NCI-H524 treated with DMSO at 0.1 percent for 48 hours (cell line): ENCODE measurements around the gene KCNT2.

Source experiments
- DNase-seq: peaks from one replicate; lab custom pipeline; 2025; lab: John Stamatoyannopoulos, UW

The KCNT2 gene

DNA sequence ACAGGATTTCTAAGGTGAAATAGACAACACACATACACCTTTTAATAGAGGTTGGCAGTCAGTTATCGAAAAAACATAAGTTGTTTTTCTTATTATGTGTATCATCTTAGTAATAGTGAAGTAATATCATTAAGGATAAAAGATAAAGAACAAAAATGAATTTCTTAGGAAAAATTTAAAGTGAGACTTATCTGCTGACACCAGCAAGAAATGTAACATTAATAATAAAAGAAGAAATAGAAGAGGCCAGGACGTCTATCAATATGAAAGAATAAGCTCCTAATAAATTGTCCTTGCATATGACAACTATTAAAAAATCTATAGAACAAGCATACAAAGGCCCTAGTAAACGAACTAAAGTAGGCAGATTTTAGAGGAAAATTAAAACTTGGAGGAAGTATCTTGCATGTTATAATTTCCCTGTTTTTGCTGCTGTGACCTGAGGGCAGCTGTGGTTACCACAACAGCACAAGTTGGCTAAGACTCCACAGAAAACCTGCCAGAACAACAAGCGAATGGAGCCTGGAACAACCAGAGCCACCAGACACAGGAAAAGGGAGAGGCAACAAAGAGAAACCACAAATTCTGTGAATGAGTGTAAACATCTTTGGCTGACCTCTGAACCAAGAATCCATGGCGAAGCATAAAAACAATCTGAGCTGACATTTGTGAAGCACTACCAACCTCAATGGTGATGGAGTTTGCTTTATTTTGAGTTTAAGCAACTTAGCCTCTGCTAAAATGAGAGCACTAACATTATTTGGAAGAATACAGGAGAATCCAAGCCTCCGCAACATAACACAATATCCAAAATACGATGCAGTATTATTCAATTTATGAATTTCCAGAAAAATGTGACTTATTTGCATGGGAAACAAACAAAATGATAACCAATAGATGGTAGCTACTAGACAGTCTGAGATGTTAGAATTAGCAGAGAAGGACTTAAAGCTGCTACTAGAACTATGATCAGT, 207.5 kb downstream of the KCNT2 start:
- no peak for DNase-seq

DNA sequence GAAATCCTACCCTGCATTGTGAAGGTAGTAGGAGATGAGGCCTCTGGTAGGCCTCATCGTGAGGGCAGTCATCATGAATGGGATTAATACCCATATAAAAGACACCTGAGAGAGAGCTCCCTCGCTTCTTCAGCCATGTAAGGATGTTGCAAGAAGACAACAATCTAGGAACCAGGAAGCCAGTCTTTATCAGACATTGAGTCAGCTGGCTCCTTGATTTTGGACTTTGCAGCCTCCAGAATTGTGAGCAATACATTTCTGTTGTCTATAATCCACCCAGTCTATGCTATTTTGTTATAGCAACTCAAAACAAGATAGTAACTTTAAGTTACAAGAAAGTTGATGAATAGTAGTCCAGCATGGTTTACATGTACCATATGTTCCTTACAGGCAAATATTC, 208.5 kb downstream of the KCNT2 start:
- no peak for DNase-seq

DNA sequence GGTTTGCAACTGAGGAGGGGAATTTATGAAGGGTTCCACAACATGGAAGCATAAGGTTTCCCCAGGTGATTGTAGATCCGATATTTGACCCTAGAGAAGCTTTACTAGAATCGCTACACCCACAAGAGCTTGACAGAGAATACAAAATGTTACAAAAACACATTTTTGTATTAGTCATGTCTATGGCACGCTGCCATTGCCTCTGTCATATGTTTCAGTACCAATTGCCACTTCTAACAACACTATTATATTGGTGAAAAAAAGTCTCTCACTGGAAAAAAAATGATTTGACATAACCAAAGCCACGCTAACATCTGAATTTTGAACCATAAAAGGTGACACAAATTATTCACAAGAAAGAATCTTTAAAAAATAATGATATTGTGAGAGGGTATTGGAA, 214.5 kb downstream of the KCNT2 start:
- DNase-seq, result no peak

DNA sequence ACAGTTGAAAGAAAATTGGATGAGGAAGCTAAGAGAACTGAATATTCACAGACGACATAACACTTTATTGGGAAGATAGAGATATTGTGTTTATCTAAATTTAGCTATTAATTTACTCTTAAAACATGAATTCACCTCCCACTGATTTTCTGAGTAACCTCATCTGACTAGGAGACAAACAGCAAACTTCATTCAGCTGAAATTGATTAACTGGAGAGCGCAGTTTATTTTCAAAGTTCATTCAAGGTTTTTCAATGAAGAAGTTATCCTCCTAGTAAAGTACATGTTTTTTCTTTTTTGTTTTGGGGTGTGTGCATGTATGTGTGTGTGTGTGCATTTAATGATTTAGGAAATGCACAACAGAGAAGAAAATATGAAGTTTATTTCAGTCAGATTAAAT, 215.0 kb downstream of the KCNT2 start:
- no peak for DNase-seq

DNA sequence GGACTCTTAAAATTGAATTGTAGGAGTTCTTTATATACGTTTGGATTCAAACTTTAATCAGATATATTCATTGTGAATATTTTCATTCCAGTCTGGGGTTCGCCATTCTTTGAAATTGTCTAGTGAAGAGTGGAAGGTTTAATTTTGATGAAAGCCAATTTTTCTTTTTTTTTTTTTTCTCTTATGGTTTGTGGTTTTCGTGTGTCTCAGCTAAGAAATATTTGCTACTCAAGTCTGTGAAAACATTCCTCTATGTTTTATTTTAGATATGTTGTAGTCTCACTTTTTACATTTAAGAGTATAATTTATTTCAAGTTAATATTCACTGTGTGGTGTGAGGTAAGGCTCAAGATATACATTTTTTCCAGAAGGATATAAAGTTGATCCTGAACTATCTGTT, 220.5 kb downstream of the KCNT2 start:
- no peak for DNase-seq

DNA sequence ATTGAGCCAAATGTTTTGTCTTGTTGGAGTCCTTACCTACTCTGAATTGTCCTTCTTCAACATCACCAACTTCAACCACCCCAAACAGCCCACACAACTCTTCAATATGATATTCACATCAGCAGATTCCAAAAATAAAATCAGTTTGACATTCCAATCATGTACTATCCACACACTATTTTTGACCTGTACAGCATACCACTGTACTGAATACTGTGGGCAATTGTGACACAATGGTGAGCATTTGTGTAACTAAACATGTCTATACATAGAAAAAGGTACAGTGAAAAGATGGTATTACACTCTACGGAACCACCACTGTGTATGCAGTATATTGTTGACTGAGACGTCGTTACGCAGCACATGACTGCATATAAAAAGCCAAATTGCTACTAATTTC, 223.1 kb downstream of the KCNT2 start:
- no peak for DNase-seq

DNA sequence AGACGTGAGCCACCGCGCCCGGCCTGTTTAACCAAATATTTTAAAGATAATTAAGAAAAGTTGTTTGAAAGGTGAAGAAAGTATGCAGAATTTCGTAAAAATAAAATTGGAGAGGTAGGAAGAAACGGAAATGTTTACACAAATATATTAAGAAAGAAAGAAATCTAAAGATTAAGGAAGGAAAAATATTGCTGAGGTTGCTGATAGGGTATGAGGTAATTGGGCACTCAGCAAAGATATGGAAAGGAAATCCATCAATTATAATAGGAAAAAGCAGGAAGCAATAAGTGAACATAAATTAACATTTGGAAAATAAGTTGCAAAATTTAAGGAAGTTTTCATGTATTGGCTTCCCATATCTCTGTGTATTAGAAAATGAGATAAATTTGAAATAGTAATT, 225.9 kb downstream of the KCNT2 start:
- DNase-seq, result no peak

DNA sequence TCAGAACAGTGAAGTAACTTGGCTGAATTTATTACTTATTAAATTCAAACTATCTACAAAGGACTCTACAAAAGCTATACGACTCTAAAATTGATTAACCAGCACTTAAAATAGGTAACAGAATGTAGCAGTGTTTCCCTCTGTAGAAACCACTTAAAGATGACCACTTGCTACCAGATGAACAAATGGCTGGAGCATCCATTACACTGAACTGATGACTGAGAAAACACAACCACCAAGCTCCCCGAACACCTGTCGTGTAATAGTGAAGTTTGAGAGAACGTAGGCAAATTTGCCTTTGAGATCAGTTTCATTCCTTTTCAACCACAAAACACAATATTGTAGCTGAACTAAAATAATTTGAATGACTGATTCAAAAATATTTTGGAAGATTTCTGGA, 226.7 kb downstream of the KCNT2 start:
- no peak for DNase-seq

DNA sequence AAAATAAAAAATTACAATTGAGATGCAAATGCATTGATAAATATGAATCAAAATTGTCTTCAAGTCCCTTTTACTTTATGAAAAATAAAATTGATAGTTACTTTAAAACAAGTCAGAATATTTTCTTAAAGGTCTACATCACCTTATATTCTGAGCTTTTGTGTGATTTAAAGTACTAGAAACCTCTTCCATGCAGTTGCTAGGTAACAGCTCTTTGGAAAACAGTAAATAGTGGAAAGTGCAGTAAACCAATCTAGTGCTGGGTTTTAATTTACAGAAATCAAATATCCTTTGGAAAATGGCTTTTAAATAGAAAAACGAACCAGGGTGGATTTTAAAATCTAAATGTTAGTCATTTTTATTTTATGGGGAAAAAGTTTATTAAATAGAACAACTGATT, 227.9 kb downstream of the KCNT2 start:
- DNase-seq, result no peak

DNA sequence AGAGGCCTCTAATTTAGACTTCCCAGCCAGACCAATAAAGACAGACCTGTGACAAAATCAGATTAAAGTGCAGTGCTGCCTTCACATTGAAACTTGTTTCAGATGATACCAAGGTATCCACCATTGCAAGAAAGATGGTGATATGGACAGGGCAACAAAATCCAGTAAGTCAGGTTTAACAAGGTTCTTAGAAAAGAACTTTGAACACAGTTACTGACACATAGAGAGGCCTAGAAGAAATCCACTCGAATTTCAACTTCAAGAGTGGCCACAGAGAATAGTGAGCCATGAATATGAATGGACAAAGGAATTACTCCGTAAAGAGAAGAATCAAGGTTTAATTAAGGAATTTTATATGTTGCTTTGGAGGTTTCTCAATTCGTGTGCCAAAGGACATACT, 230.4 kb downstream of the KCNT2 start:
- DNase-seq, result no peak

DNA sequence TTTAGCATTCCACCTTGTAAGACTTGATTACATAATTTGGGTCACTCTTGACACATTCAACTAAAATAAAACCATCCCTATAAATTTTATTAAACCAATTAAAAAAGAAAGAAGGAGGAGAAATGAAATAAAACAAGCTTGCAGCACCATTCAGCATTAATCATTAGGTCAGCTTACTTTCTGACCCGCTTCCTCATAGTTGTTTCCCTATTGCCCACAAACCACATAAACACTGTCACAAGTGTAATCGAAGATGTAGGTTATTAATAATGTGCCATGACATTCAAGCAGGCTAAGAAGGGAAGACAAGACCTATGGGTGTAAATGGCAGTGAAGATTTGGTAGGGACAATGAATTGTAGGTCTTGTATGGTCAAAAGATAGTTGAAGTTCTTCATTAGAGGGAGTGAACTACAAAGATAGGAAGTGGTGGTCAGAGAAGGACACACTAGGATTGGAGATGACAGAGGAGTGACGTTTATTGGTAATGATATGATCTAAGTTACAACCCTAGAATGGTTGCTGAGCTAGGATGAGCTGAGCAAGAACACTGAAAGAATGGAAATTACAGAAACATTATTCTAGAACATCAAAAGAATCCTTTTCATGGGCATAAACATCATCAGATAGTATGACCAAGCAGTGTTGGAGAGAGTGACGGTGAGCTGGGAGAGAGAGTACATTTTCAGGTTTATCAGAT, 231.5 kb downstream of the KCNT2 start:
- DNase-seq, result no peak

DNA sequence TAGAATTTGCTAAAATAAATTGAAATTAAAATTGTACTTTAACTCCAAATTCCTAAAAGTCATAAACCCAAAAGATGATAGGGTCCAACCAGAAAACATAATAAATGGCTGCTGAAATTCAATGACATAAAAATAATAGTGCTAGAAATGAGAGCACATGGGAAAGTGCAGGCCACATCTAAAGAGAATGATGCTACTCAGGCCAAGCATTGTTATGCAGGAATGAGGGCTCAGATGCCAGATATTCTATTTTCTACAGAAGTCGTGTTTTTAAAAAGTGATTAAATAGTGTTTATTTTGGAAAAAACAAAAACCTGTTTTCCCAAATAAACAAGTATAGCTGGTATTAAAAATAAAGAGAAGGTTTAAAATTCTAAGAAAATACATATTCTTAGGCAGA, 234.4 kb downstream of the KCNT2 start:
- no peak for DNase-seq

DNA sequence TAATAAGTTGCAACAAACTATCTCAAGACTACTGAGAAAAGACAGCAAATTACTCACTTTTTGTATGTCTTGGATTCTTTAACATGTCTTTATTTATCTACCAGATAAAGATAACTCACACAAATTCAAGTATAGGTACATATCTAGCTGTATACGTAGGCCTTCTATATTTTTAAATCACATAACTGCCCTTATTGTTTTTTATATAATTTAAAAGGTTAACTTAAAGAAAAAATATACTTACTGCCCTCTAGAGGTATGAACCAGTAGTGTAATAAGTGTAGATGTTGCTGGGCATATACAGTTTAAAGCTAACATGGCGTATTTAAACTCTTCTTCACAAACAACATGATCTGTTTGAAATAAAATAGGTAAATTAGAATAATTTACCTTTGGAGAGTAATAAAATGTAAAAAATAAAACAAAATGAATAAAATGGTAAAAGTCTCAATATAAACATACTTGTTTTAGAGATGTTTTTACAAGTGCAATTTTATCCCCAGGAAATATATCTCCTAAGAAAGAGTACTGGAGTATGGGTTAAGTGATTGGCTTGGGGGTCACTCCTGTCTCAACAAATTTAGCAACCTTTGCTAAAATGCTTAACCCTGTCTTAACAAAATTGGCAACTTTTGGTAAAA, 235.2 kb downstream of the KCNT2 start:
- no peak for DNase-seq

DNA sequence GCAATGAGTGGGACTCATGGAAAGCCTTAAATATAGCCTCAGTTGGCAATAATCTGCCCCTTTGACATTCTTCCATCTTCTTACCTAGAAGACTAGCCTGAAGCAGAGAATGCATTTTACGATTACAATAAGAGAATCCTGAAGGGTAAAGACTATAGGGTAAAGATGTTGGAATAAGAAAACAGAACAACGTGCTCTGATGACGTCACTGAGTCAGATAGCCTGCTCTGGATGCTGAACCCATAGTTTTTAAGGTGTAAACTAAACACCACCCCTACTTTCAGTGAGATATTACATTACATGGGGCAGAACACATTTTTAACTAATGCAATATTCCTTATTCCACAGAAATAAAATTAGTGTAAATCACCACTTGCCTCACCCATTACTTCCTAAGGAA, 240.4 kb downstream of the KCNT2 start:
- no peak for DNase-seq

DNA sequence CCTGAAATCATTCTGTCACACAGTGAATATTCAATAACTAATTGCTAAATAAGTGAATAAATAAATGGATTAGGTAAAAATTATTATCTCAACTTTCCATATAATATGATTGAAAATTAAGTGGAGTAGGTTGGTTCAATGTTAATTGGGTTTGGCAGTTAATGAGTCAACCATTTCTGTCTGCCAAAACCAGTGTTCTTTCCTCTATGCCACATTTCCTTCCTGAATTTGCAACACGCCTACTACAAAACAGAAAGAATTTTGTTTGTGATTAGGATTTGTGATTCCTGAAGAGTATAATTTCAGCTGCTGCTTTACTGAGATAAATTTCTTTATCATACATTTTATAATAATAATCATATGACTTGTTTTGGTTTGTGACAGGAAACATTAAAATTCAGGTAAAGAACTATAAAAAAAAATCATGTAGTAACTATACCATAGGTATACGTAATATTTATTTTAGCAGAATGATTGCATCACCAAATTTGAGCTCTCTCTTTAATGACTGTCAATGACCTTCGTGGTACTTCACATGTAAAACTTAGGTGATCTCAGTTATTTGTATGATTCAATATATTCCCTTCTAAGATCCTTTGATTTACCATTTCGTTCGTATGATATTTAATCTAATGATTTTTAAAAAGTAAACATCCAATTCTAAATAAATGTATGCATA, 241.3 kb downstream of the KCNT2 start:
- no peak for DNase-seq

DNA sequence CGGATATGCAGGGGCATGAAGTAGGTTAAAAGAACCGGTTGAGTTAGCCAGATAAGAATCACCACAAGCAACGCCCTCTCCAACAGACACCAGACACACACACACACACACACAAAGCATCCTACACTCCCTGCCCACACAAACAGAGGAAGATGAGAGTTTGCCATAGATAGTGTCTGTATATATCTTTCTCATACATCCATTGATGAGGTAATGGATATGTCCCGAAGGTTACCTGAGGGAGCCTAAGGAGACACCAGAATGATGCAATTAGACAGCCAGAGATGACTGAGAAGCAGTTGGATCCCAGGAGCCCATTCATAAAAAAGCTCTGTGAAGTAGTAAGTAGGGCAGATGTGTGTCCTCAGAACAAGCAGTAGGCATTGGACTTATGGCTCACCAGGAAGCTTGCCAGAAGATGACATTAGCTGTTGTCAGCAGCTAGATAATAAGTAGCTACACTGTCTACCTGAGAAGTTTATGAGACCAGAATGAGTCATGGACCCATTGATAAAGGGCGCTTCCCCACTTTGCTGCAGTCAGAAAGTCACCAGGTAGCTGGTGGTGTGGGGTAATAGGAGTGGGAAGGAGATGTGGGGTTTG, 247.0 kb downstream of the KCNT2 start:
- DNase-seq, result no peak

DNA sequence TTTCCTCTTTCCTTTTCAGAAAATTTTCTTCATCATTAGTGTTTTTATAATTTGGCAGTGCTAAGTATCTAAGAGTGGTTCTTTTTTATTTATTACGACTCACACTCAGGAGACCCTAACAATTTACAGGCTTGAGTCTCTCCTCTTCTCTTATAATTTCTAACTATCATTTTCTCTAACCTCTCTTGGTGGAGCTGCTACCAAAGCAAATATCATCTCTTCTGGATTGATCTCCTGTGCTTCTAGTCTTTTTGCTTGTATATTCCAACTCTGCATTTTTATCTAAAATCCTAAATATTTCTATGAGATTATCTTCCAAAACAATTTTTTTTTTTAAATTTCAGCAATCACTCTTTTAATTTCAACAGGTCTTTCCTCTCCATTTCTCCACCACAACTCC, 250.3 kb downstream of the KCNT2 start:
- no peak for DNase-seq

DNA sequence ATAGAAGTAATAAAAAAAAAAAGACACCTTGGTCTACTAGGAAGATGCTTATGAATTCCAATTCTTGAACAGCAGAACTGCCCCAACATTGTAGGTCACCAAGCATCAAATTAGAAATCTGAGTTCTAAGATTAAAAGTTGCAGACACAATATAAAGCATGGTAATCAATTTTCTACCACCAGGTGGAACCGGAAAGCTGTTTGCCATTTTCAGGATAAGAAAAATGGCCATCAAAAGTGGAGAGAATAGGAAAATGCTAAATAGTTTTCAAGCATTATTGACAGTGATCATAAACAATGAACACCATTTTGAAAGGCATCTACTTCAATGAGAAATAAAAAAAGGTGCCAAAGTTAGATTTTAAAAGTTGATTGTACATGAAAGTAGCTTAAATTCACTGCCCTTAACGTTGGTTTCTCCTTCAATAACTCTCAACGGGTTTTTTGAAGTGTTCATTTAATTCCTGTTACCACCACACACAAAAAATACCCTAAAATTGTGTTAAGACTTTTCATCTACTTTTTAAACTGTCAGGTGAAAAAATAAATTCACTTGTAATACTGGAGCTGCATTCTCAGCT, 252.9 kb downstream of the KCNT2 start:
- DNase-seq, result no peak

DNA sequence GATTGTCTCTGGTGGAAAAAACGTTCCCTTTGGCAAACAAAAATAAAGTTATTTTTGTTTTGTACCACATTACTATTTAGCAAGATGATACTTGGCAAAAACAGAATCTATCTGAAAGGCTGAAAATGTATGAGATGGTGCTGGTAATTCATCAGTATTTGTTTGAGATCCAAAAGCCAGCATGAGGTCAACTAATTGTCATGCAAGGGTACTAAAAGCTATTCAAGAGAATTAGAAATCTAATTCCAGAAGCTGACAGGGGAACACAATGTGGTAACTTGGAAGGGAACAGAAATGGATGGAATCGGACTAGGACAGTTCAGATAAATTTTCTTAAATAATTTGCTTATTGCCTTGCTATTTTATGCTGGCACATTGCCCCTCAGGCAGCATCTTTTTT, 263.8 kb downstream of the KCNT2 start:
- no peak for DNase-seq

DNA sequence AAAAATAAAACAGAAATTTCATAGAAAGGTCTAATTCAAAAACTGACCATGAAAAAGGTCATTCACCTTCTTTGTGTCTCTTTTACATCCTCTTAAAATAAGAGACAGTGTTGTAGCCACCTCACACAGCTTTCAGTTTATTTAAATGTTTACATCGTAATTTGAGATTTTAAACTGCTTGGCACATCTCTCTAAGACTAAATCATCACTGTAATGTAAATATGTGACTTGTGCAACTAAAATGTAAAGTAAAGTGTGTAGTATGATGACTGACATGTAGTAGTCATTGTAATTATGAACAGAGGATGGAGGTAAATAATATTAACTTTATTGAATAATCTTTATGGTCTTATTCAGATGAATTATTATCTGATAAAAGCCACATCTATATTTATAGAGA, 283.9 kb downstream of the KCNT2 start:
- no peak for DNase-seq

DNA sequence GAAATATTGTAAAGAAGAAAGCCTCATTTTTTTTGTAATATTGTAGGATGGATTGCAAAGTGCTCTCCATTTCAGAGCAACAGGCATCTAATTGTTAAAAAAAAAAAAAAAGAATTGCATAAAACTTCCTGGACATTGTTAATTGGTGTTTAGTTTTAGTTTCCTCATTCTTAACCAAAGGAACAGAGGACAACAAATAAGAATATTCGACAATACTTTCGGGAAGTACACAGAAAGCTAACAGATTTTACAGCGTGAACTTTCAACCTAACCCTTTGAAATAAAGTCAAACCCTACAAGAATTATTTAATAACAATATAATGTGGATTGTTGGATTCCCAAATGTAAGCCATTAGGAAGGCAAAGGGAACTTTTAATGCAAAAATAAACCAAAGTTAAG, 284.4 kb downstream of the KCNT2 start:
- DNase-seq, result no peak

DNA sequence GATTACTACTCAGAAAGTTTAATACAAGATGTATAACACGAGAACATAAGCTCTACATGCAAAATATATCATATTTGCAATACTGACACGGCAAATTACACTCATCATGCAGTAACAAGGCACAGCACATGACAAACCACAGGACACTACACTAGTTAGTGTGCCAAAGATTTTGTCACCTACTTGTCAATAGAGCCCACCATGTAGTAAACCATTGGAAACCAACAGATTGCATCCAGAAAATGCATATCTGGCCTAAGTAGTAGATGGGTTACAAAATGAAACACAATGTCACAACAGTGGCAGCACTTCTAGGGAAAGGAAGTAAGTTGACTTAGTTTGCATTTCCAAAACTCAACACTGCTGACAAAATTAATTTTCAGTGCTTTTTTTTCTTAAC, 288.9 kb downstream of the KCNT2 start:
- DNase-seq, result no peak
